ENCODE data around the gene RALGAPA1. TPM values are rescaled to one million over a fixed set of nuclear protein-coding genes. Genes with fewer than 3 reads are reported as not detected.

Gene RALGAPA1
- total RNA-seq, 1 donor: 39.1 TPM

GRCh38 chr14:35573911-35574310 is 235.2 kb downstream of the RALGAPA1 start:
- no peak overlapping the region for H3K27ac ChIP-seq (ENCODE audit: low read depth, low read length)
- H3K4me1 ChIP-seq (ENCODE audit: insufficient read depth, low read length): no peaks in the 10 kb centered on the region
- no peaks in the 10 kb centered on the region for H4K20me1 ChIP-seq (ENCODE audit: insufficient read depth, low read length)
- no peak overlapping the region for H2AFZ ChIP-seq (ENCODE audit: low read length)
- no peaks in the 10 kb centered on the region for H3K79me2 ChIP-seq (ENCODE audit: insufficient read depth, low read length)
- no peak for DNase-seq (ENCODE audit: insufficient read length, low spot score, missing footprints)
- no peak overlapping the region for H3K4me3 ChIP-seq (ENCODE audit: insufficient read depth, low read length)
- no peak for TF ChIP-seq CTCF (IDR thresholded peaks at IDR 0.05; ENCODE audit: extremely low read depth, low read depth, low read length)
- H3K9me3 ChIP-seq (ENCODE audit: low read depth, low read length): no peaks in the 10 kb centered on the region
- H3K4me2 ChIP-seq (ENCODE audit: insufficient read depth, low read length): no peak overlapping the region
- H3K27me3 ChIP-seq (ENCODE audit: insufficient read depth, low read length): no peaks in the 10 kb centered on the region
- H3K36me3 ChIP-seq (ENCODE audit: insufficient read depth, low read length): no peaks in the 10 kb centered on the region

- H3K4me1 ChIP-seq (ENCODE audit: insufficient read depth, low read length): no peaks in the 10 kb centered on the region
- no peaks in the 10 kb centered on the region for H4K20me1 ChIP-seq (ENCODE audit: insufficient read depth, low read length)
- DNase-seq (ENCODE audit: insufficient read length, low spot score, missing footprints): no peak
- no peak for TF ChIP-seq CTCF (IDR thresholded peaks at IDR 0.05; ENCODE audit: extremely low read depth, low read depth, low read length)
- H3K27ac ChIP-seq (ENCODE audit: low read depth, low read length): no peak overlapping the region
- H2AFZ ChIP-seq (ENCODE audit: low read length): no peak overlapping the region
- H3K36me3 ChIP-seq (ENCODE audit: insufficient read depth, low read length): no peaks in the 10 kb centered on the region
- H3K79me2 ChIP-seq (ENCODE audit: insufficient read depth, low read length): no peaks in the 10 kb centered on the region
- no peak overlapping the region for H3K4me2 ChIP-seq (ENCODE audit: insufficient read depth, low read length)
- no peak overlapping the region for H3K4me3 ChIP-seq (ENCODE audit: insufficient read depth, low read length)
- no peaks in the 10 kb centered on the region for H3K9me3 ChIP-seq (ENCODE audit: low read depth, low read length)
- no peaks in the 10 kb centered on the region for H3K27me3 ChIP-seq (ENCODE audit: insufficient read depth, low read length)
Observed at GRCh38 chr14:35571598-35571997, 237.5 kb downstream of the RALGAPA1 start.

GRCh38 chr14:35565871-35566464 is 243.1 kb downstream of the RALGAPA1 start:
- H3K9me3 ChIP-seq (ENCODE audit: low read depth, low read length): no peaks in the 10 kb centered on the region
- H3K4me2 ChIP-seq (ENCODE audit: insufficient read depth, low read length): no peak overlapping the region
- H3K4me3 ChIP-seq (ENCODE audit: insufficient read depth, low read length): no peak overlapping the region
- no peak for DNase-seq (ENCODE audit: insufficient read length, low spot score, missing footprints)
- no peaks in the 10 kb centered on the region for H3K27me3 ChIP-seq (ENCODE audit: insufficient read depth, low read length)
- no peaks in the 10 kb centered on the region for H4K20me1 ChIP-seq (ENCODE audit: insufficient read depth, low read length)
- no peaks in the 10 kb centered on the region for H3K36me3 ChIP-seq (ENCODE audit: insufficient read depth, low read length)
- H3K27ac ChIP-seq (ENCODE audit: low read depth, low read length): no peak overlapping the region
- H3K4me1 ChIP-seq (ENCODE audit: insufficient read depth, low read length): no peaks in the 10 kb centered on the region
- H3K79me2 ChIP-seq (ENCODE audit: insufficient read depth, low read length): no peaks in the 10 kb centered on the region
- no peak for TF ChIP-seq CTCF (IDR thresholded peaks at IDR 0.05; ENCODE audit: extremely low read depth, low read depth, low read length)
- H2AFZ ChIP-seq (ENCODE audit: low read length): no peak overlapping the region

- no peaks in the 10 kb centered on the region for H3K36me3 ChIP-seq (ENCODE audit: insufficient read depth, low read length)
- no peak for TF ChIP-seq CTCF (IDR thresholded peaks at IDR 0.05; ENCODE audit: extremely low read depth, low read depth, low read length)
- H4K20me1 ChIP-seq (ENCODE audit: insufficient read depth, low read length): no peaks in the 10 kb centered on the region
- H3K4me1 ChIP-seq (ENCODE audit: insufficient read depth, low read length): peaks cover 5% of the 10 kb centered on the region
- no peak for DNase-seq (ENCODE audit: insufficient read length, low spot score, missing footprints)
- no peaks in the 10 kb centered on the region for H3K27me3 ChIP-seq (ENCODE audit: insufficient read depth, low read length)
- no peaks in the 10 kb centered on the region for H3K79me2 ChIP-seq (ENCODE audit: insufficient read depth, low read length)
- H3K4me3 ChIP-seq (ENCODE audit: insufficient read depth, low read length): no peak overlapping the region
- no peaks in the 10 kb centered on the region for H3K9me3 ChIP-seq (ENCODE audit: low read depth, low read length)
- no peak overlapping the region for H3K4me2 ChIP-seq (ENCODE audit: insufficient read depth, low read length)
- H2AFZ ChIP-seq (ENCODE audit: low read length): no peak overlapping the region
- no peak overlapping the region for H3K27ac ChIP-seq (ENCODE audit: low read depth, low read length)
Observed at GRCh38 chr14:35558680-35559079, 250.4 kb downstream of the RALGAPA1 start.

Measured in osteoblast (primary cell).